ENCODE measurements around the gene ARHGEF39.

The ARHGEF39 gene

DNA sequence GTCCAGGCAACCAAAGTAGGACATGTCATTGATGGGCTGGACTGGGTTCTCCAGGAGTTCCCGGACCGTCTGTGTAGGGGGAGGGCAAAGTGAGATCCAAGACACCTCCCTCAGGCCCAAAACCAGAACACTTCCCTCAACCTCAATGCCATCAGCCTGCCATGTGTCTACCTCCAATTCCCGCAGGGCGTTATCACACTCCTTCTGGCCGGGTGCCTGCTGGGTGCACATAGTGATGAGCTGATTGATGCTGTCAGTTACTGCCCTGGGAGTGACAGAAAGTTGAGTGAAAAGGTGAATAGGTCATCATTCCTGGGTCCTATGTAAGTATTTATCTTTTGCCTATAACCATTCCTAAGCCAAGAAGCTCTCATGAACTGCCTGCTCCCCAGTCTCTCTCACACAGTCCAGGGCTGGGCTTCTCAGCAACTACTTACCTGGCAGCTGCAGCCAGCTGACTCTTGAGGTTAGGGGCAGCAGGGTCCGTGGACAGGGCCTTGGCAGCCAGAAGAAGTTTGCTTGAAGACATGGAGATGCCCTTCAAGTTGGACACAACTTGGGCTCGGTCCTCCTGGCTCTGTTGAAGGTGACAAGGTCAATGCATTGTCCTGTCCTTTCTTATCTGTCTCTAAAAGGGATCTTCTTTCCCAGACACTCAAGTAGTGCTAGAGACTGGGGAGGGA lies 46.0 kb upstream of the ARHGEF39 start:
- POLR2A ChIA-PET = interaction anchor here (0.7 to 3.0 kb wide), 4 partner anchors 10 to 21 kb away, joined by 3 to 16 read pairs (median 6); partner anchors contain the start of gene TPM2

DNA sequence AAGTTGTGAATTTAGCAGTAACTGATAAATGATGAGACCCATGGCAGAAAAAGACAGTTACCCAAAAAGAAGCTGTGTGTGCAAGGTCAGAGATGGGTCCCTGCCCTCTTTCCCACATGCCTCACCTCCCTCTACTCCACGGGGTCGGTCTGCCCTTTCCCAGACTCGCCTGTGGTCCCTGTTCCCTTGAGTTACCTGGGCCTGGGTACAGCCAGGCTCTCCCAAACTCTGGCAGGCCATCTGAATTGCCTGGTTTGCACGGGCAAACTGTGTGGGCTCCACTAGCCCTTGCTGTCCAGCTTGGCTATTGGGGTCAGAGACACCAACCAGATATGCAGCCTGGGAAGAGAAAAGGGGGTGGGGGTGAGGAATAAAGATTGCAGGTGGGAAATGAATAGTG lies 43.2 kb upstream of the ARHGEF39 start:
- no peak overlapping the region for H3K4me3 ChIP-seq (ENCODE audit: low read depth, low read length)
- DNase-seq (ENCODE audit: low read depth, low spot score) = no peak
- ChIA-PET CTCF (interaction anchor here (2.1 to 34.3 kb wide), 3 partner anchors 5 to 47 kb away, joined by 7 to 816 read pairs (median 816); partner anchors contain the start of genes CREB3, TLN1 and TPM2), POLR2A (interaction anchor here (3.2 to 4.0 kb wide), 2 partner anchors 13 to 21 kb away, joined by 21 to 27 read pairs; no protein-coding TSS in a partner anchor)
- TF ChIP-seq, protein P1, sequence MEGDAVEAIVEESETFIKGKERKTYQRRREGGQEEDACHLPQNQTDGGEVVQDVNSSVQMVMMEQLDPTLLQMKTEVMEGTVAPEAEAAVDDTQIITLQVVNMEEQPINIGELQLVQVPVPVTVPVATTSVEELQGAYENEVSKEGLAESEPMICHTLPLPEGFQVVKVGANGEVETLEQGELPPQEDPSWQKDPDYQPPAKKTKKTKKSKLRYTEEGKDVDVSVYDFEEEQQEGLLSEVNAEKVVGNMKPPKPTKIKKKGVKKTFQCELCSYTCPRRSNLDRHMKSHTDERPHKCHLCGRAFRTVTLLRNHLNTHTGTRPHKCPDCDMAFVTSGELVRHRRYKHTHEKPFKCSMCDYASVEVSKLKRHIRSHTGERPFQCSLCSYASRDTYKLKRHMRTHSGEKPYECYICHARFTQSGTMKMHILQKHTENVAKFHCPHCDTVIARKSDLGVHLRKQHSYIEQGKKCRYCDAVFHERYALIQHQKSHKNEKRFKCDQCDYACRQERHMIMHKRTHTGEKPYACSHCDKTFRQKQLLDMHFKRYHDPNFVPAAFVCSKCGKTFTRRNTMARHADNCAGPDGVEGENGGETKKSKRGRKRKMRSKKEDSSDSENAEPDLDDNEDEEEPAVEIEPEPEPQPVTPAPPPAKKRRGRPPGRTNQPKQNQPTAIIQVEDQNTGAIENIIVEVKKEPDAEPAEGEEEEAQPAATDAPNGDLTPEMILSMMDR (IDR thresholded peaks at IDR 0.05; ENCODE audit: insufficient read depth, low read length, missing control alignments) = no peak

More for the DNA sequence above, 46.0 kb upstream of the ARHGEF39 start:
- no peak overlapping the region for H3K4me3 ChIP-seq (ENCODE audit: low read depth, low read length)
- CTCF ChIA-PET = interaction anchor here (31.2 to 34.3 kb wide), 2 partner anchors 7 to 8 kb away, joined by 816 read pairs; partner anchors contain the start of genes CREB3, TLN1 and TPM2
- TF ChIP-seq, protein P1 (IDR thresholded peaks at IDR 0.05; ENCODE audit: insufficient read depth, low read length, missing control alignments) = no peak
- no peak for DNase-seq (ENCODE audit: low read depth, low spot score)

DNA sequence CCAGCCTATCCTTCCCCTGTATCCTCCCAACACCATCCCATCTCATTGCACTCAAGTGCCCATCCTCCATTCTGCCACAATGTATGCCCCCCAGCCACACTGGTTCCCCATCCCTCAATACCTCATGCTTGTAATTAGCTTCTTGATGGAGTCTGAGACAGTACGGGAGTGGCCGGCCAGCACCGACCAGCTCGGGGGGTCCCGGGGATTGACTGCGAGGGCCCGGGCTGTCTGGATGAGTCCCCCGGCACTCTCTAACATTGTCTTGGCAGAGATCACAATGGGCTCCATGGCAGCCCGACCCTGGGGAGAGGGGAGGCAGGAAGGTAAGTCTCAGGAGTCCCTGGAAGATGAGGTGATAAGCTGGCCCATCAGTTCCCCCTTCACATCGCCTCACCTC lies 42.0 kb upstream of the ARHGEF39 start:
- ChIA-PET CTCF (interaction anchor here (31.2 to 34.3 kb wide), 2 partner anchors 4 to 11 kb away, joined by 816 read pairs; partner anchors contain the start of genes CREB3, TLN1 and TPM2), POLR2A (interaction anchor here (0.5 to 4.0 kb wide), 3 partner anchors 9 to 22 kb away, joined by 3 to 27 read pairs (median 21); no protein-coding TSS in a partner anchor)
- DNase-seq (ENCODE audit: low read depth, low spot score) = no peak
- TF ChIP-seq, protein P1 (IDR thresholded peaks at IDR 0.05; ENCODE audit: insufficient read depth, low read length, missing control alignments) = no peak
- H3K4me3 ChIP-seq (ENCODE audit: low read depth, low read length) = no peak overlapping the region

DNA sequence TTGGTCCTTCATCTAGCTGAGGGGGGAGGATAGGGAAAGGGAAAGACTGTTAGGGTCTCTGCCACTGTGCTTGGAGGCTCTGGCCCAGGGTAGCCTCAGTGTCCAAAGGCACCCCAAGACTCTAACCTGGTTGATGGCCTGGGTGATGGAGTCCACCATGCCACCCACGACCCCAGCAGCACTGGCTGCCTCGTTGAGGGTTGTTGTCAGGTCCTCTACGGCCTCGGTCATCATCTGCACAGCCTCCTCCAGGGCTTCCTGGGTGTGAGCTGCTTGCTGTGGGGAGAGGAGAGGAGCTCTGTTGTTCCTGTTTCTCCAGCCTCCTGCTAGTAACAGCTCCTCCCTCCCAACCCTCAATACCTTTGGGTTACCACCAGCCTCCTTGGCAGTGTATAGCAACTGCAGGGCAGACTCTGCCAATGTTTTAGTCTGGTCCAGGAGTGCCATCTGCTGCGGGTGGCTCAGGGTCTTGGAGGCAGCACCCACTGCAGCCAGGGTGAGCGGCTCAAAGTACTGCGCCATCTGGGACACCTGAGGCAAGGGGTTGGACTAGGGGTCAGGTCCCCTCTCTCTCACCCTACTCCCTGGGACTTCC lies 40.9 kb upstream of the ARHGEF39 start:
- TF ChIP-seq, protein P1 (IDR thresholded peaks at IDR 0.05; ENCODE audit: insufficient read depth, low read length, missing control alignments) = no peak
- ChIA-PET CTCF (interaction anchor here (31.2 to 34.3 kb wide), 2 partner anchors 3 to 12 kb away, joined by 816 read pairs; partner anchors contain the start of genes CREB3, TLN1 and TPM2), POLR2A (interaction anchor here (0.6 to 4.0 kb wide), 5 partner anchors 10 to 23 kb away, joined by 4 to 27 read pairs (median 5); no protein-coding TSS in a partner anchor)
- H3K4me3 ChIP-seq (ENCODE audit: low read depth, low read length) = no peak overlapping the region
- DNase-seq (ENCODE audit: low read depth, low spot score) = no peak

DNA sequence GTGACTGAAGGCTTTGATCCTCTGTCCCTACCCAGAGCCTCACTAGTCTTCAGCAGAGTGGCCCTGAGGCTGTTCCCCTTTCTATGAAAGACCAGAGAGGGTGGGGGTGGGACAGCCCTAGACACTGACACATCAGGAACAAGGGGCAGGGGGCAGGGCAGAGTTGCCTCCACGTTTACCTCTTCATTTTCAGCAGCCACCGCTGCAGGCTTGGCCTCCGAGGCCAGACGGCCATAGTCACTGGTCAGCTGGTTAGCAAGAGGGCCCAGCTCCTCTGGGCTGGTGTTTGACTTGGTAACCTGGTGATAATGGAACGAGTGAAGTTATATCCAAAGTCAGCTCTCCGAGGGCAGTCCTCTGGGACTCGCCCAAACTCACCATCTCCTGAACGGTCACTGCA lies 40.4 kb upstream of the ARHGEF39 start:
- POLR2A ChIA-PET = interaction anchor here (0.6 to 4.0 kb wide), 5 partner anchors 9 to 21 kb away, joined by 4 to 27 read pairs (median 5); no protein-coding TSS in a partner anchor
- no peak overlapping the region for H3K4me3 ChIP-seq (ENCODE audit: low read depth, low read length)
- no peak for DNase-seq (ENCODE audit: low read depth, low spot score)
- TF ChIP-seq, protein P1 (IDR thresholded peaks at IDR 0.05; ENCODE audit: insufficient read depth, low read length, missing control alignments) = no peak
- CTCF ChIA-PET = interaction anchor here (31.2 to 34.3 kb wide), 2 partner anchors 3 to 13 kb away, joined by 816 read pairs; partner anchors contain the start of genes CREB3, TLN1 and TPM2

Measured in AG04449 (cell line).